Ascending aorta (tissue), 2 donors: ENCODE measurements around the gene STK32B. TPM values are rescaled to one million over a fixed set of nuclear protein-coding genes. Genes with fewer than 3 reads are reported as not detected.

Experiments
- DNase-seq, 2 donors: peaks; one replicate each; pipeline ENCODE4 v3.0.0-alpha.2; 2019; ENCODE audit warnings: low spot score in 2 of 2
- H3K27ac ChIP-seq, 2 donors: fragments of 200-600 bp; sonication (generic); one replicate each; pipeline ENCODE4 v1.5.1; 2016 to 2017; ENCODE audit warnings: mild to moderate bottlenecking in 1 of 2
- H3K27me3 ChIP-seq: fragments of 200-600 bp; sonication (generic); one replicate; pipeline ENCODE4 v1.5.1; 2017
- H3K36me3 ChIP-seq, 2 donors: fragments of 200-600 bp; sonication (generic); one replicate each; pipeline ENCODE4 v1.5.1; 2016
- H3K4me1 ChIP-seq, 2 donors: fragments of 200-600 bp; sonication (generic); one replicate each; pipeline ENCODE4 v1.5.1; 2016 to 2017; ENCODE audit warnings: mild to moderate bottlenecking in 1 of 2
- H3K4me3 ChIP-seq, 2 donors: fragments of 200-600 bp; sonication (generic); one replicate each; pipeline ENCODE4 v1.5.1; 2016 to 2017; ENCODE audit warnings: mild to moderate bottlenecking in 1 of 2
- H3K9me3 ChIP-seq, 2 donors: fragments of 200-600 bp; sonication (generic); one replicate each; pipeline ENCODE4 v1.5.1; 2016
- CTCF ChIP-seq, 3 experiments: fragments of 200-600 bp in 2 of 3; fragments of 450-650 bp in 1 of 3; sonication (generic) in 2 of 3; IDR thresholded peaks; one replicate each; pipeline ENCODE4 v1.5.1; 2016 to 2019; ENCODE audit warnings: antibody characterized with exemption in 3 of 3, mild to moderate bottlenecking in 1 of 3, moderate library complexity in 1 of 3
- intact Hi-C: fragments of 100-400 bp; cut with DNase I; formaldehyde crosslinking; loops from one replicate; pipeline ENCODE4 v1.15.1; 2023
- total RNA-seq: library from RNA; depleted of rRNA; stranded (reverse); fragments of >200 nt; gene quantifications from one replicate; pipeline ENCODE4 v1.1.0, GENCODE V29; 2016

Gene STK32B
- total RNA-seq, 1 donor from 2014 or later: 2.3 TPM

DNA sequence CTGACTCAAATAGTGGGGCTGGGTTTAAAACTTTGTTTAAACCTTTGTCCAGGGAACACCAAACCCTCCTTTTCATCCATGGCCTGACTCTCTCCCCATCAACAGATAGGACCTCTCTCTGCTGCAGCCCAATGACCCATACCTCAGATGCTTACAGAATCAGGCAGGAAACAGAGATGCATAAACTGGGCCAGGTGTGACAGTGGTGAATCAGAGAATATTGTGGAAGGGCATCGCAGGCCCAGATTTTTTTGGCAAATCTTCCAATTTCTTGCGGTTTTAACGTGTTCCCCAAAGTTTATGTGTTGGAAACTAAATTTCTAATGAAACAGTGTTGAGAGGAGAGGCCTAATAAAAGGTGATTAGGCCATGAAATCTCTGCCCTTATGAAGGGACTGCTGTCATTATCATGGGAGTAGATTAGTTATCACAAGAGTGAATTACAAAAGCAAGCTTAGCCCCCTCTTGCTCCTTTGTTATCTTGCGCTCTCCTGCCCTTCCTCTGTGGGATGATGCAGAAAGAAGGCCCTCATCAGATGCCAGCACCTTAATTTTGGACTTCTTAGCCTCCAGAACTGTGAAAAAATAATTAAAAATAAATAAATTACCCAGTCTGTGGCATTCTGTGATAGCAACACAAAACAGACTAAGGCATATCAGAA is 82.8 kb downstream of the STK32B start:
- no peak overlapping the region for H3K4me3 ChIP-seq
- H3K4me1 ChIP-seq: no peaks in the 10 kb centered on the region
- H3K27me3 ChIP-seq: no peaks in the 10 kb centered on the region
- DNase-seq: no peak
- intact Hi-C loops: no loop called here
- H3K36me3 ChIP-seq: no peaks in the 10 kb centered on the region
- no peak overlapping the region for H3K27ac ChIP-seq
- TF ChIP-seq CTCF (IDR thresholded peaks at IDR 0.05): no peak
- H3K9me3 ChIP-seq: no peaks in the 10 kb centered on the region

- intact Hi-C loops: no loop called here
- Histone ChIP-seq H3K27me3 (no peaks in the 10 kb centered on the region), H3K9me3 (no peaks in the 10 kb centered on the region), H3K27ac (no peak overlapping the region), H3K4me3 (no peak overlapping the region), H3K4me1 (no peaks in the 10 kb centered on the region), H3K36me3 (no peaks in the 10 kb centered on the region)
- TF ChIP-seq CTCF (IDR thresholded peaks at IDR 0.05): no peak
- no peak for DNase-seq
Observed at GRCh38 chr4:5134620-5135019, 83.3 kb downstream of the STK32B start.

GRCh38 chr4:5137226-5137625 is 85.9 kb downstream of the STK32B start:
- intact Hi-C loops: no loop called here

GRCh38 chr4:5137927-5138326 is 86.6 kb downstream of the STK32B start:
- H3K9me3 ChIP-seq: no peaks in the 10 kb centered on the region
- H3K36me3 ChIP-seq: no peaks in the 10 kb centered on the region
- H3K4me3 ChIP-seq: no peak overlapping the region
- no peaks in the 10 kb centered on the region for H3K27me3 ChIP-seq
- intact Hi-C loops: no loop called here
- H3K4me1 ChIP-seq: no peaks in the 10 kb centered on the region
- no peak for TF ChIP-seq CTCF (IDR thresholded peaks at IDR 0.05)
- DNase-seq: no peak
- no peak overlapping the region for H3K27ac ChIP-seq

More at GRCh38 chr4:5137226-5137625, 85.9 kb downstream of the STK32B start:
- no peak for DNase-seq
- no peaks in the 10 kb centered on the region for H3K27me3 ChIP-seq
- H3K36me3 ChIP-seq: no peaks in the 10 kb centered on the region
- no peak for TF ChIP-seq CTCF (IDR thresholded peaks at IDR 0.05)
- no peak overlapping the region for H3K27ac ChIP-seq
- no peaks in the 10 kb centered on the region for H3K9me3 ChIP-seq
- no peak overlapping the region for H3K4me3 ChIP-seq
- no peaks in the 10 kb centered on the region for H3K4me1 ChIP-seq

DNA sequence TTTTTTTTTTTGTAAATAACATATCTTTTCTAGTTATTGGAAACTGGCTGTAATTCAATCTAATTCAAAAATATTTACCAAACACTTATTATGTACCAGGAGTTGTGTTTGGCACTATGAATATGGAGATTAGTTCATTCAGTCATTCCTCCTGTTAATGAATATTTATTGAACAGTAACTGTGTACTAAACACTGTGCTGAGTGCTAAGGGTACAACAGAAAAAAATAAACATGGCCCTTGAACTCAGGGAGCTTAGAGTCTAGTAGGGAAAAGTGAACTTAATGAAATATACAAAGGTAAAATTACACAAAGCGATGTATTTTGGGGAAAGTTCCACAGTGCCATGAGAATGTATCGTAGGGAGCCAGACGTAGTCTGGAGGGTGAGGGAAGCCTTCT is 87.1 kb downstream of the STK32B start:
- Histone ChIP-seq H3K27me3 (no peaks in the 10 kb centered on the region), H3K9me3 (no peaks in the 10 kb centered on the region), H3K4me3 (no peak overlapping the region), H3K27ac (no peak overlapping the region), H3K36me3 (no peaks in the 10 kb centered on the region), H3K4me1 (no peaks in the 10 kb centered on the region)
- DNase-seq: no peak
- TF ChIP-seq CTCF (IDR thresholded peaks at IDR 0.05): no peak
- intact Hi-C loops: no loop called here

GRCh38 chr4:5139141-5139540 is 87.9 kb downstream of the STK32B start:
- Histone ChIP-seq H3K4me1 (no peaks in the 10 kb centered on the region), H3K27ac (no peak overlapping the region), H3K27me3 (no peaks in the 10 kb centered on the region), H3K9me3 (no peaks in the 10 kb centered on the region), H3K36me3 (no peaks in the 10 kb centered on the region), H3K4me3 (no peak overlapping the region)
- TF ChIP-seq CTCF (IDR thresholded peaks at IDR 0.05): no peak
- intact Hi-C loops: no loop called here
- DNase-seq: no peak
